Adrenal gland (tissue), 19 donors: Measurements from ENCODE around the gene SDHD. TPM values are rescaled to one million over a fixed set of nuclear protein-coding genes. Genes with fewer than 3 reads are reported as not detected.

Experiments
- DNase-seq, 7 donors: peaks; one replicate each; pipeline ENCODE4 v3.0.0-alpha.2; 2019 to 2020
- H3K27ac ChIP-seq, 5 donors: fragments of 200-600 bp; sonication (generic) in 4 of 5; 1 replicate in 3 of 5; 2 replicates in 2 of 5; pipeline versions ENCODE4 v1.5.1 to v1.8.0; 2016 to 2020; ENCODE audit warnings: mild to moderate bottlenecking in 1 of 5
- H3K27me3 ChIP-seq: fragments of 200-600 bp; 2 replicates; pipeline ENCODE4 v1.8.0; 2021
- H3K36me3 ChIP-seq, 2 donors: fragments of 200-600 bp; replicated peaks in 1 of 2; 1 replicate in 1 of 2; 2 replicates in 1 of 2; pipeline versions ENCODE4 v1.5.1 to v1.8.0; 2018 to 2022
- H3K4me1 ChIP-seq, 2 donors: fragments of 200-600 bp; replicated peaks in 1 of 2; 1 replicate in 1 of 2; 2 replicates in 1 of 2; pipeline versions ENCODE4 v1.5.1 to v1.8.0; 2018 to 2021
- H3K4me3 ChIP-seq, 4 donors: fragments of 200-600 bp; sonication (generic) in 3 of 4; one replicate each; pipeline ENCODE4 v1.5.1; 2016 to 2018
- H3K9me3 ChIP-seq, 3 donors: fragments of 200-600 bp; sonication (generic) in 1 of 3; replicated peaks in 1 of 3; 1 replicate in 2 of 3; 2 replicates in 1 of 3; pipeline versions ENCODE4 v1.5.1 to v1.8.0; 2016 to 2021
- POLR2A ChIP-seq, 2 donors: fragments of 450-650 bp; IDR thresholded peaks; one replicate each; pipeline ENCODE4 v1.6.1; 2017; ENCODE audit warnings: antibody characterized with exemption in 2 of 2, mild to moderate bottlenecking in 2 of 2, moderate library complexity in 1 of 2
- WGBS, 4 donors: extraction: QIAGEN DNeasy Blood & Tissue Kit in 2 of 4; methylation state at CpG; one replicate each; pipeline versions ENCODE4 v1.1.5 to v1.1.7; 2013 to 2017; 5-methylcytosine and 5-hydroxymethylcytosine counted together
- intact Hi-C, 2 donors: fragments of 100-400 bp; cut with DNase I; formaldehyde crosslinking; loops; one replicate each; pipeline versions ENCODE4 v1.14.1 to v1.15.0; 2022 to 2023
- long read RNA-seq, 10 donors: library from polyadenylated mRNA in 3 of 10; unstranded in 2 of 10; stranded (forward) in 1 of 10; transcript quantifications; one replicate each; pipeline ENCODE4 v2.0.0 and lab custom pipeline, GENCODE V29; 2021 to 2026
- polyA plus RNA-seq, 3 donors: library from polyadenylated mRNA; stranded (reverse); fragments of 200-250 nt in 2 of 3; fragments of 350-450 nt in 1 of 3; fragmentation: Illumina TruSeq in 1 of 3; extraction: RNeasy Lipid Tissue Mini Kit (QIAGEN cat#74804) in 1 of 3; gene quantifications; one replicate each; pipeline ENCODE4 v1.2.3, GENCODE V29; 2013 to 2014
- total RNA-seq, 9 donors: library from RNA; depleted of rRNA in 4 of 9; stranded (reverse); fragments of >200 nt in 4 of 9; fragments of 120-200 nt in 1 of 9; fragmentation: NEBNext Ultra II Directional in 1 of 9; extraction: Animal tissue kit (Norgen Biotek cat#: 25700) in 1 of 9; gene quantifications; one replicate each; pipeline versions ENCODE4 v1.1.0 to v1.2.4, GENCODE V29; 2013 to 2023
- TF ChIP-seq, protein P1 (sequence below), 6 experiments: fragments of 450-650 bp in 4 of 6; fragments of 200-600 bp in 2 of 6; sonication (generic) in 1 of 6; IDR thresholded peaks; 1 replicate in 5 of 6; 2 replicates in 1 of 6; pipeline versions ENCODE4 v1.5.1 to v1.8.0; 2016 to 2021; ENCODE audit warnings: antibody characterized with exemption in 6 of 6, mild to moderate bottlenecking in 2 of 6, moderate library complexity in 1 of 6
- donor health status: healthy with polysubstance abuse.
- donor health status: Bipolar disorder and iron deficiency.
- donor health status: DM: yes; HTN: yes; CAD: no.
- donor health status: DM: no; HTN: no; CAD: no.
- donor health status: DM: no; HTN: no; CAD: no.
- donor health status: DM: yes; HTN: yes; CAD: no.

SDHD gene
- total RNA-seq, result 100 to 1,000 TPM in 8 of 9 donors, 10 to 100 TPM in 1; 66.8 to 149 (median 119) TPM
- 100 to 1,000 TPM in 1 of 3 donors, 10 to 100 TPM in 2; 47.6 to 128 (median 65.0) TPM for polyA plus RNA-seq
- long read RNA-seq, donor 1, transcript SDHD-201 (4 exons, 1,439 nt), result major isoform, 120 of 134 reads
- long read RNA-seq, donor 1, partial matches to known transcripts, result 5 of 134 reads
- long read RNA-seq, donor 1, other reads (novel, unspliced or antisense), result 9 of 134 reads
- long read RNA-seq, donor 2, transcript SDHD-201 (4 exons, 1,439 nt), result major isoform, 73 of 81 reads
- long read RNA-seq, donor 2, partial matches to known transcripts, result 0 of 81 reads
- long read RNA-seq, donor 2, other reads (novel, unspliced or antisense), result 8 of 81 reads
- long read RNA-seq, donor 3, transcript SDHD-201 (4 exons, 1,439 nt), result major isoform, 89 of 101 reads
- long read RNA-seq, donor 3, partial matches to known transcripts, result 0 of 101 reads
- long read RNA-seq, donor 3, other reads (novel, unspliced or antisense), result 11 of 101 reads
- long read RNA-seq, donor 4, transcript SDHD-201 (4 exons, 1,439 nt), result major isoform, 109 of 115 reads
- long read RNA-seq, donor 4, partial matches to known transcripts, result 2 of 115 reads
- long read RNA-seq, donor 4, other reads (novel, unspliced or antisense), result 3 of 115 reads
- long read RNA-seq, donor 5, transcript SDHD-201 (4 exons, 1,439 nt), result major isoform, 248 of 261 reads
- long read RNA-seq, donor 5, partial matches to known transcripts, result 5 of 261 reads
- long read RNA-seq, donor 5, other reads (novel, unspliced or antisense), result 7 of 261 reads
- long read RNA-seq, donor 6, transcript SDHD-201 (4 exons, 1,439 nt), result major isoform, 101 of 110 reads
- long read RNA-seq, donor 6, partial matches to known transcripts, result 3 of 110 reads
- long read RNA-seq, donor 6, other reads (novel, unspliced or antisense), result 5 of 110 reads
- long read RNA-seq, donor 7, transcript SDHD-201 (4 exons, 1,439 nt), result major isoform, 33 of 33 reads
- long read RNA-seq, donor 7, partial matches to known transcripts, result 0 of 33 reads
- long read RNA-seq, donor 7, other reads (novel, unspliced or antisense), result 0 of 33 reads
- long read RNA-seq, donor 8, transcript SDHD-201 (4 exons, 1,439 nt), result major isoform, 130 of 194 reads
- long read RNA-seq, donor 8, partial matches to known transcripts, result 56 of 194 reads
- long read RNA-seq, donor 8, other reads (novel, unspliced or antisense), result 7 of 194 reads
- long read RNA-seq, donor 9, transcript SDHD-201 (4 exons, 1,439 nt), result major isoform, 77 of 139 reads
- long read RNA-seq, donor 9, partial matches to known transcripts, result 53 of 139 reads
- long read RNA-seq, donor 9, other reads (novel, unspliced or antisense), result 8 of 139 reads
- long read RNA-seq, donor 10, transcript SDHD-201 (4 exons, 1,439 nt), result major isoform, 65 of 75 reads
- long read RNA-seq, donor 10, partial matches to known transcripts, result 9 of 75 reads
- long read RNA-seq, donor 10, other reads (novel, unspliced or antisense), result 0 of 75 reads

DNA sequence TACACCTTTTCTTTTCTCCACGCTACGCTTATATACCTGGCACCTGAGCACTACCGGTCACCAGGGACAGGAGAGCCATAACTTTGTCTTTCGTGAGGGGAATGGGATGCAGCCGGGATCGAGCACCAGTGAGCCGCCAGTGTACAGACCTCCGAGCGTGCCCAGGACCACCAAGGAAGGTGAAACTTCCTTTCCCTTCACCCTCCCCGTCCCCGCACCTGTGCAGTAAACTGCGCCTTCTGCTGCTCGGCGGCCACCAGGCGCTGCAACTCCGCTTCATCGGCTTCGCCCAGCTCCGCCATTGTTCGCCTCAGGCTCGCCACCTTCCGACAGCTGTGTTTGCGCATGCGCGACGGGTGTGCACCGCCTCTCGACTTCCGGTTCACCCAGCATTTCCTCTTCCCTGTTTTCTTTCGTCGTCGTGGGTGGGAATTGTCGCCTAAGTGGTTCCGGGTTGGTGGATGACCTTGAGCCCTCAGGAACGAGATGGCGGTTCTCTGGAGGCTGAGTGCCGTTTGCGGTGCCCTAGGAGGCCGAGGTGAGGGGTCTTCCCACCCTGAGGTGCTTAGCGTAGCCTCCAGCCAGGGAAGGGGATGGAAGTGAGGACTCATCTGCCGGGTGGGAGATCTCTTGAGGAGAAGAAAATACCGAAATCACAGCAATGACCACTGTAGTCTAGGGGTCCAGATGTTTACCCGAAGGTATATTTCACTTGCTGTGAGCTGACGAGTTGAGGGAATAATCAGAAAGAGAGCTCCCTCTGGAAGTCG is at the start of gene SDHD, which contains the start of gene TIMM8B:
SDHD (plus strand) TSS at position 452 of the 770 bp plus-strand sequence; CDS start at position 487, 35 bp downstream.
TIMM8B (minus strand) TSS at position 335 of the 770 bp plus-strand sequence; CDS start at position 302, 33 bp downstream.
- no peaks in the 10 kb centered on the region for H3K27me3 ChIP-seq
- peaks cover 17 to 40% of the 10 kb centered on the region in 2 donors for H3K4me1 ChIP-seq
- no peaks in the 10 kb centered on the region for H3K9me3 ChIP-seq
- H3K36me3 ChIP-seq, result peaks cover 0 to 70% of the 10 kb centered on the region in 2 donors
- peak within 1 kb of the TSS in 4 of 5 donors; percentile 41 to 87 (median 72) for H3K27ac ChIP-seq
- intact Hi-C loops, result loop anchor here in 1 of 2 donors (10.0 kb wide), 1 partner anchor 212 kb away; the partner anchor contains the start of genes ALG9, CFAP68 and FDXACB1
- TF ChIP-seq, protein P1, sequence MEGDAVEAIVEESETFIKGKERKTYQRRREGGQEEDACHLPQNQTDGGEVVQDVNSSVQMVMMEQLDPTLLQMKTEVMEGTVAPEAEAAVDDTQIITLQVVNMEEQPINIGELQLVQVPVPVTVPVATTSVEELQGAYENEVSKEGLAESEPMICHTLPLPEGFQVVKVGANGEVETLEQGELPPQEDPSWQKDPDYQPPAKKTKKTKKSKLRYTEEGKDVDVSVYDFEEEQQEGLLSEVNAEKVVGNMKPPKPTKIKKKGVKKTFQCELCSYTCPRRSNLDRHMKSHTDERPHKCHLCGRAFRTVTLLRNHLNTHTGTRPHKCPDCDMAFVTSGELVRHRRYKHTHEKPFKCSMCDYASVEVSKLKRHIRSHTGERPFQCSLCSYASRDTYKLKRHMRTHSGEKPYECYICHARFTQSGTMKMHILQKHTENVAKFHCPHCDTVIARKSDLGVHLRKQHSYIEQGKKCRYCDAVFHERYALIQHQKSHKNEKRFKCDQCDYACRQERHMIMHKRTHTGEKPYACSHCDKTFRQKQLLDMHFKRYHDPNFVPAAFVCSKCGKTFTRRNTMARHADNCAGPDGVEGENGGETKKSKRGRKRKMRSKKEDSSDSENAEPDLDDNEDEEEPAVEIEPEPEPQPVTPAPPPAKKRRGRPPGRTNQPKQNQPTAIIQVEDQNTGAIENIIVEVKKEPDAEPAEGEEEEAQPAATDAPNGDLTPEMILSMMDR (IDR thresholded peaks at IDR 0.05), result peak in 3 of 6 experiments; percentile 26 to 52 (median 48)
- TF ChIP-seq POLR2A (IDR thresholded peaks at IDR 0.05), result peak in 1 of 2 donors; percentile 65
- 0% methylated on average over 30 to 45 of the region's 45 CpGs for WGBS, 4 donors
- H3K4me3 ChIP-seq, result peak within 1 kb of the TSS; percentile 33 to 67 (median 65)
- DNase-seq, result peak; percentile 95 to 98 (median 97)

DNA sequence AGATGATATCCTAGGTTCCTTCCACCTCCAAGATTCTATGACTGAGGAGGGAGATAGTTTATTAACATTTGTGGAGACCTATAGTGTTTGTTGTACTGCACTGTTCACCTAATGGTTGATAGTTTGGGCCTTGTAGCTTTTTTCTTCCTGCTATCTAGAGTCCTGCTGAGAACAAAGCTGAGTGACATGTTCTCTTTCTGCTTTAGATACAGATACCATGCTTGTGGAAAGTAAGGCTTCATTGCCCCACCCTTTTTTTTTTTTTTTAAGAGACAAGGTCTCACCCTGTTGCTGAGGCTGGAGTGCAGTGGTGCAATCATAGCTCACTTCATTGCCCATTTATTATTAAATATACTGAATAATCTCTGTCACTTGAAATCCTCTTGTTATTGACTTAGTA is 49.1 kb upstream of the SDHD start:
- peaks cover 0 to 58% of the 10 kb centered on the region in 2 donors for H3K36me3 ChIP-seq

DNA sequence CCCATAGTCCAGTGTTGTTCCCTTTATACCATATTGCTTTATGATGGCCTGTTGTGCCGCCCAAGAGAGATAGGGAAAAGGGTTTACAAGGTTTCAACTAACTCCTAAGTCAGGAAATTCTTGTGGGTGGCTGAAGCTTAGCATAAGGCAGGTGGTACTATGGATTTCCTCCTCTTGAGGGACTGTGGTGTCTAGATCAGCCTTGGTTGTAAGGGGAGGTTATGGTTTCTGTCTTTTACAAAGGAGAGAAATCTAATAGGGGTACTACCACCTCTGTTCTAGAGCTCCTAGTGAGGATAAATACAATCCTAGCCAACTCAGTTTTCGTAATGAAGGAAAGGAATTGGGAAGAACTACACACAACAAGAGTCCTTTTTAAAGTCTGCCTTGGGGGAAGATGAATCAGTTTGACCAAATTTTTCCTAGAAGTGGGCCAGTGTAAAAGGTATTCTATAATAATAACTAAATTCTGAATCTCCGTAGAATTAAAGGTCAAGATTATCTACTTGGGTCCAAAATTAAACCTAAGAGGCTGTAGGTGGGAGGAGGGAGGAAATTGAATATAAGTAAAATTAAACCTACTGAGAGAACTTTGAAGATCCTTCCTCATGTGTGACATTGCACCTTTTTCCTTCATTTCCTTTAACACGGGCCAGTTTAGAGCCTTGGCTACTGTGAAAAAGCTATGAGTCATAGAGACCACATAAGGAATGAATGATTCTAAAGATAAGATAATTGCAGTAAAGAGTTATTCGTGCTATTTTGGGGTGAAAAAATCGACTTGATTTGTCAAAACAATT is 44.3 kb upstream of the SDHD start:
- TF ChIP-seq, protein P1 (IDR thresholded peaks at IDR 0.05), result no peak
- no peak for TF ChIP-seq POLR2A (IDR thresholded peaks at IDR 0.05)
- Histone ChIP-seq H3K9me3 (no peaks in the 10 kb centered on the region), H3K36me3 (peaks cover 0 to 51% of the 10 kb centered on the region in 2 donors), H3K4me3 (no peak overlapping the region), H3K27ac (no peak overlapping the region), H3K27me3 (no peaks in the 10 kb centered on the region), H3K4me1 (no peaks in the 10 kb centered on the region)
- no peak for DNase-seq
- intact Hi-C loops, result no loop called here
- 50 to 60% (median 51%) methylated on average over 6 of the region's 6 CpGs for WGBS, 4 donors

More for the DNA sequence above, 49.1 kb upstream of the SDHD start:
- Histone ChIP-seq H3K4me3 (no peak overlapping the region), H3K27ac (no peak overlapping the region), H3K4me1 (no peaks in the 10 kb centered on the region), H3K27me3 (no peaks in the 10 kb centered on the region), H3K9me3 (no peaks in the 10 kb centered on the region)
- TF ChIP-seq POLR2A (IDR thresholded peaks at IDR 0.05), result no peak
- DNase-seq, result no peak
- intact Hi-C loops, result no loop called here
